C4-2B (cell line): ENCODE data around the gene TM9SF4.

Experiments used
- H3K27ac ChIP-seq: fragments of 450-650 bp; 2 replicates; pipeline ENCODE4 v1.5.1; 2017
- ZFX ChIP-seq: fragments of 450-650 bp; IDR thresholded peaks from 2 replicates; pipeline ENCODE4 v1.6.1; 2017
- TF ChIP-seq, protein P1 (sequence below): fragments of 450-650 bp; conservative IDR thresholded peaks from 2 replicates; pipeline ENCODE4 v1.5.1; 2017; ENCODE audit warnings: mild to moderate bottlenecking

Gene TM9SF4

DNA sequence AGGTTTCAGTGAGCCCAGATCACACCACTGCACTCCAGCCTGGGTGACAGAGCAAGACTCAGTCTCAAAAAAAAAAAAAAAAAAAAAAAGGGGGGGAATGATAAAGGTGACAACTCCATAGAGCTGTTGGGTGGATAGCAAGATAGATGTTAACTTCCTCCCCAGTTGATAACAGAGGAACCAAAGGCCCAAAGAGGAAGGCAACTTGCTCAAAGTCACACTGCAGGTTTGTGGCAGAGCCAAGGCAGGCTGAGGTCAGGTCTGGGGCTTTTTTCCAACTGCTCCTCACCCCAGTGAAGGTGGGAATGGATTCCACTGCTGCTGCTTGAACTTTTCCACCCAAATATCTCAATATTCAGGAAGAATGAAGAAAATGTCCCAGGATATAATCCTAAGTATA is 30.7 kb upstream of the TM9SF4 start:
- no peak overlapping the region for H3K27ac ChIP-seq
- TF ChIP-seq, protein P1, sequence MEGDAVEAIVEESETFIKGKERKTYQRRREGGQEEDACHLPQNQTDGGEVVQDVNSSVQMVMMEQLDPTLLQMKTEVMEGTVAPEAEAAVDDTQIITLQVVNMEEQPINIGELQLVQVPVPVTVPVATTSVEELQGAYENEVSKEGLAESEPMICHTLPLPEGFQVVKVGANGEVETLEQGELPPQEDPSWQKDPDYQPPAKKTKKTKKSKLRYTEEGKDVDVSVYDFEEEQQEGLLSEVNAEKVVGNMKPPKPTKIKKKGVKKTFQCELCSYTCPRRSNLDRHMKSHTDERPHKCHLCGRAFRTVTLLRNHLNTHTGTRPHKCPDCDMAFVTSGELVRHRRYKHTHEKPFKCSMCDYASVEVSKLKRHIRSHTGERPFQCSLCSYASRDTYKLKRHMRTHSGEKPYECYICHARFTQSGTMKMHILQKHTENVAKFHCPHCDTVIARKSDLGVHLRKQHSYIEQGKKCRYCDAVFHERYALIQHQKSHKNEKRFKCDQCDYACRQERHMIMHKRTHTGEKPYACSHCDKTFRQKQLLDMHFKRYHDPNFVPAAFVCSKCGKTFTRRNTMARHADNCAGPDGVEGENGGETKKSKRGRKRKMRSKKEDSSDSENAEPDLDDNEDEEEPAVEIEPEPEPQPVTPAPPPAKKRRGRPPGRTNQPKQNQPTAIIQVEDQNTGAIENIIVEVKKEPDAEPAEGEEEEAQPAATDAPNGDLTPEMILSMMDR: no peak
- no peak for TF ChIP-seq ZFX

DNA sequence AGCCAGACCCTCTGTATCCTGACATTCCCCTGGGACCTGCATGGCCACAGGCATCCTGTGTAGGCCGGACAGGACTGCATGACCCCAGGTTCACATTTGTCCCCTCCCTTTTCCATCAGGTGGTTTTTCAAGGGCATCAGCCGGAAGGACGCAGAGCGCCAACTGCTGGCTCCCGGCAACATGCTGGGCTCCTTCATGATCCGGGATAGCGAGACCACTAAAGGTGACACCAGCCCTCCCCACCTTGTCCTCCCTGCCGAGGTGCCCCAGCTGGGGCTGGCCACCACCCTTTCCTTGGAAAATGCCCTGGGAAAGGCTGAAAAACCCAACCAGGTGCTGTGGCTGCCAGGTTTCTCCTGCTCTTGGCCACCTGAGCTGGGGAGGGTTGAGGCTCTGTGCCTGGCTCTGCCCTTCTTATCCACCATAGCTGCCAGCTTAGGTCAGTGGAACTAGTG is 29.8 kb upstream of the TM9SF4 start:
- TF ChIP-seq ZFX: no peak
- TF ChIP-seq, protein P1: no peak
- no peak overlapping the region for H3K27ac ChIP-seq

DNA sequence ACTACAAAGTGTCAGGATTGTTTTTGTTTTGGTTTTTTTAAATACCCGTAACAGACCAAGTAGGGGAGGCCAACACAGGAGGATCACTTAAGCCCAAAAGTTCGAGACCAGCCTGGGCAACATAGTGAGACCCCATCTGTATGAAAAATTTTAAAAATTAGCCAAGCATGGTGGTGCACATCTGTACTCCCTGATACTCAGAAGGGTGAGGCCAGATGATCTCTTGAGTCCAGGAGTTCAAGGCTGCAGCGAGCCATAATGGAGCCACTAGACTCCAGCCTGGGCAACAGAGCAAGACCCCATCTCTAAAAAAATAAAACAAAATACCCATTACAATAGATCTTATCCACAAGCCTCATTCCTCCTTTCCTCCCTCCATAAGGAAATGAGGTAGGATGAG is 28.7 kb upstream of the TM9SF4 start:
- TF ChIP-seq ZFX: no peak
- TF ChIP-seq, protein P1: no peak
- no peak overlapping the region for H3K27ac ChIP-seq

DNA sequence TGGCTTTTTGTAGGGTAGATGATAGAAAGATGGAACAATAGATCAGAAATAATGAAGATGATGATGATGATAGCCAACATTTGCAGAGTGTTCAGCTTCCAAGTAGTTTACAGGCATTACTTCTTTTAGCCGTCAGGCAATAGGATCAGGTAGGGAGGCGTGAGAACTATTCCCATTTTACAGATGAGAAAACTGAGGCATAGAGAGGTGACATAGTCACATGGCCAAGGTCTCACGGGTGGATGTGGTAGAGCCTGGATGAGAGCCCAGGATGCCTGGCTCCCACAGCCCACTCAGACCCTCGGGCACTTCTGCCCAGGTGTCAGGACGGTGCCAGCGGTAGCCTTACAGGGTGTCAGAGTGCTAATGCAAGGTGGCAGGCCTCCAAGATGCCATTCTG is 26.0 kb upstream of the TM9SF4 start:
- no peak for TF ChIP-seq ZFX
- TF ChIP-seq, protein P1: no peak
- H3K27ac ChIP-seq: no peak overlapping the region

DNA sequence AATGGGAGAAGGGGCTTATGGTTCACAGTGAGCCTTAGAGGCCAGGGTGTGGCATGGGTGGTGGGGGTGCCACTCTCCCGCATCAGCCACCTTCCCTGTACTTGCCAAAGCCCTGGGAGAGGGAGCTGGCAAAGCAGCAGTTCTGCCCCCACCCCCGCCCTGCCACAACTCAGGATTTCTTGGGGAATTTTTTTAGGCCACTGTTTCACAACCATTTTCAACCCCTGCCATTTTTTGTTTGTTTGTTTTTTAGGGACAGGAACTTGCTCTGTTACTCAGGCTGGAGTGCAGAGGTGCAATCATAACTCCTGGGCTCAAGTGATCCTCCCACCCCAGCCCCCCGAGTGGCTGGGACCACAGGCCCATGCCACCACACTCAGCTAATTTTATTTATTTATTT is 22.4 kb upstream of the TM9SF4 start:
- TF ChIP-seq ZFX: no peak
- TF ChIP-seq, protein P1: no peak

DNA sequence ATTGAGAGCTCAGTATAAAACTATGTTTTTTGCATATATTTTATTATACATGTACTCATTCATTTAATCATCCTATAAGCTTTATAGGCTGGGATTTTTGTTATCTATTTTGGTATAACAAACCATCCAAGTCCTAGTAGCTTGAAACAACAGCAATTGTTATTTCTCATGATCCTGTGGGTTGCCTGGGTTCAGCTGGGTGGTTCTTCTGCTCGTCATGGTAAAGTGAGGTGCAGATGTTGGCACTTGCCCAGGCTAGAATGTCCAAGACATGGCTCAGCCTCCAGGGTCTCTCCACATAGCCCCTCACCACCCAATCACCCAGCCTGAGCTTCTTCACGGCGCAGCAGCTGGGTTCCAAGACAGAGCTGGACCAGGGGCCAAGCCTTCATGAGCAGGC is 20.8 kb upstream of the TM9SF4 start:
- no peak for TF ChIP-seq ZFX
- TF ChIP-seq, protein P1: no peak
- H3K27ac ChIP-seq: no peak overlapping the region

More for the DNA sequence above, 22.4 kb upstream of the TM9SF4 start:
- no peak overlapping the region for H3K27ac ChIP-seq

DNA sequence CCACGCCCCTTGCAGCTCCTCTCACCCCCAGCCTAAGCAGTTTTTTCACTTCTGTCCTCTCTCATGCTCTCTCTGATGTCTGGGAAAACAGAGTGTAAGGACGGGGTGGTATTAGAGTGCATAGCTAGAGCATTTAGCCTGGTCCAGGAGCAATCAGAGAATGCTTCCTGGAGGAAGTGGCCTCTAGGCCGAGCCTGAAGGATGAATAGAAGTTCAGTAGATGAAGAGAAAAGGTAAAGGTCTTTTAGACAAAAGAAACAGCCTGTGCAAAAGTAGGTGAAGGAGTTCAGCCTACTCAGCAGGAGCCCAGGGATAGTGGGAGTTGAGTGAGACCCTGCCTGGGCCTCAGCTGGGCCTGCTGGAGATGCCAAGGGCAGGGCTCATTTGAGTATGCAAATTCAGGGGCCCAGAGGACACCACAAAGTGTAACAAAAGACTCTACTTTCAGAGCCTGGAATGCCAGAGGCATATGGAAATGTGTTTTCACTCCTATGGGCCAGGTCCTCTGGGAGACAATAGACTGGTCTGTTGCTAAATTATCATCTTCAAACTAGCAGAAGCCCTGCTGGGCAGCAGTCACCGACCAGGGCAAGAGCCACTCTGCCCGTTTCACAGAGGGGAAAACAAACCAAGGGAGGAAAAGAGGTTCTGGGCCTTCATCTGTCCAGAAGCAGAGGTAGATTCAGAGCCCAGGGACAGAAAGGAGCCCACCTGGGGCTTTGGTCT is 19.7 kb upstream of the TM9SF4 start:
- TF ChIP-seq, protein P1: no peak
- TF ChIP-seq ZFX: no peak
- H3K27ac ChIP-seq: no peak overlapping the region
